Measurements from ENCODE around the gene OVAAL.
"Not testable (repeated sequence)": the region's sequence is repeated elsewhere in the genome, so short reads cannot be mapped to it uniquely, and the experiment has no call there.

Gene OVAAL

DNA sequence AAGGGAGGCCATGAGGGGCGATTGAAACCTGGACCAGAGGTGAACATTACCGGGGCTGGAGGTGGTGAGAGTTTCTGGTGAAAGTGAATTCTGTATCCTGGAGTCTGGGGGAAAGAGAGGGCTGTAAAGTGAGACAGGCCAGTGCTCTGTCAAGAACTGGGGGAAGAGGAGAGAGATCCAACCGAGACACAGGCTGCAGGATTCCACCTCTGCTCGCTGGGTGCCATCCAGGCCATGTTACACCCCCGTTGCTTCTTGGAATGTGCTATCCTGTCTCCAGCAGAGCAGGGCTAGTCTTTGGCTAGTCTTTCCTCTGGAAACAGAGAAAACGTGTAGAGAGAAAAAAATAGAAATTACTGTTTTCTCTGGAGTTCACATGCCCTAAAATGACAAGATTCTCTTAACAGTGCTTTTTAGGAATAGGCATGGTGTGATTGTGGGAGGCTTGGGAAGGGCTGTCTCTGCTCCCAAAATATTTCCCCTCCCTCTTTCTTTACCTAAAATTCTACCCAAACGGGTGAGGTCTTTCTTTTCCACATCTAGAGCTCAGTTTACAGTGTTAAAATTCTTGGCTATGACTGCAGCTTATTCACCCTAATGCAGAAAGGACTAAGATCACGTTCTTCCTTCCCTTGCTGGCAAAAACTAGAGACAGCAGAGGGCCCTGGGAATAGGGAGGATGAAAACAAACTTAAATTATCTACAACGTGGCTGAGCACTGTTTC is 16.5 kb upstream of the OVAAL start:
- no peak for DNase-seq

DNA sequence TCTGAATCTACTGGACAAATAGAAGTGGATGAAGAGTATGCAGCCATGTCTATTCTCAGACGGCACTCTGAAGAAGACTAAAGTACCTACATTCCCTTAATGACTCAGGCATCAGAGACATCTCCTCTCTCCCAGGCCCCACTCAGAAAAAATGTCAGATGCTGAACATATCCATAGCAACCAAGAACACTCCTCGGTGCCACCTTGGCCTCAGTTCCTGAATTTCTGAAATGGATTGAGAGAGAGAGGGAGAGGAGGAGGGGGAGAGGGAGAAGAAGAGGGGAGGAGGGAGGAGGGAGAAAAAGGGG is 16.0 kb upstream of the OVAAL start:
- no peak for DNase-seq

DNA sequence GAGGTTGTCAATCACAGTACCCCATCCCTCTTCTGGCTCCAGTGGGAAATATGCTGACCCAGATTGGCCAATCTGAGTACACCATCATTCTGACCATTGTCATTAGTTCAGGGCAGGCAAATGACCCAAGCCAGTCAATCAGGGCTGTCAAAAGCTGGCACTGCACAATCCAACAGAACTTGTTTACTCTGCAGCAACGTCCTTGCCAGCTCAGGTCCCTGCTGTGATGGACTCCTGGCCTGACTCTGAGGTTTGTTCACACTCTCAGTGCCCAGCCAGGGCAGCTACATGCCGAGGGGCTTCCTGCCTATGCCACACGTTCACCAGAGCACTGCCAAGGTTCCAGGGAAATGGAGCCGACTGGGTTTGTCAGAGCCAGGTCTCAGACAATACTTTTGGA is 14.7 kb upstream of the OVAAL start:
- DNase-seq: no peak

DNA sequence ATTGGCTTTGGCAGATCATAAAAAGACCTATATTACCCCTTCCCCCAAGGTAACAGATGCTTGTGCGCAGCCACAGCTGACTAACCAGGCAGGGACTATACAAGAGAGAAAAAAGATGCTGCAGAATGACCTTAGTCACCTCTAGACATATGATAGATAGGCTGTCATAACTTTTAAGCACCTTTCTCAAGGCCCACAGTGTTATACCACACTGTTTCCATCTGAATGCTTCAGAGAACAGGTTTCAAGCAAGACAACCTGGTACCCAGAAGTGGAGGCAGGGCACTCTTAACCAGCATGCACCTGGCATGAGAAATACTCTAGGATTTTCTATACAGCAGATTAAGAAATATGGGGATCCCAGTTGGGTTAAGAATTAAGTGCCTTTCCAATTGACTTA is 12.8 kb upstream of the OVAAL start:
- DNase-seq: no peak

DNA sequence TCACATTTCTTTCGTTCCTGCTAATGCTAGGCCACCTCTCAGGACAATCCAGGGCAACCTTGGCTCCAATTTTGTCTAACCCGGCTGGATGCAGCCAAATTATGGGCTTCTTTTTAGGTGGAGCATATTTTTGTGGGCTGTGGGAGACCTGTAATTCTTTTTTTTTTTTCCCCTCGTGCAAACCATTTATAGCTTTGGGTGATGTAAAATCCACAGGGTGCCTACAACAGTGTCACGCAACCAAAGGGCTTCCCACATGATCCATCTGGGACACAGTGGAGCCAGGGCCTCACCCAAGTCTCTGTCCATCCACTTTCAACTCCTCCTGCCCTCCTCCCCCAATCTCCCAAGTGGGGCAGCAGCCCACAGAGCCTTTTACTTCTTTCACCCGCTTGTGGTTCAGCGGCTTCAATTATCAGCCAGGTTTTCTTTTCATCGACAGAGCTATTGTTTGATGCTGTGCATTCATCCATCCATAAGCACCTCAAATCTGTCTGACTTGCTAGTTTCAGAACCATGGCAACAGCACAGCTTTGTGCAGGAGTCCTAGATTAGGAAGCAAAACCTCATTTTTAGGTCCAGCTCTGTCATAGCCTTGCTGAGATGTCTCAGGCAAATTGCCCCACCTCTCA is 10.0 kb upstream of the OVAAL start:
- DNase-seq: no peak

DNA sequence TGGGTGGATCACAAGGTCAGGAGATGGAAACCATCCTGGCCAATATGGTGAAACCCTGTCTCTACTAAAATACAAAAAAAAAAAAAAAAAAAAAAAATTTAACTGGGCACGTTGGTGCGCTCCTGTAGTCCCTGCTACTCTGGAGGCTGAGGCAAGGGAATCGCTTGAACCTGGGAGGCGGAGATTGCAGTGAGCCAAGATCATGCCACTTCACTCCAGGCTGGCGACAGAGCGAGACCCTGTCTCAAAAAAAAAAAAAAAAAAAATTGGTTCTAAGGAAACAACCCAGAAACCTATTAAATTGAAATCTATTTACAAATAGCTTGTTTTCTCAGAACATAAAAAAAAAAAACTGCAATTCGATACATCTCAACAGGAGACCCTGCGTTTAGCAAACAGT is 9.0 kb upstream of the OVAAL start:
- DNase-seq: not testable (repeated sequence)

DNA sequence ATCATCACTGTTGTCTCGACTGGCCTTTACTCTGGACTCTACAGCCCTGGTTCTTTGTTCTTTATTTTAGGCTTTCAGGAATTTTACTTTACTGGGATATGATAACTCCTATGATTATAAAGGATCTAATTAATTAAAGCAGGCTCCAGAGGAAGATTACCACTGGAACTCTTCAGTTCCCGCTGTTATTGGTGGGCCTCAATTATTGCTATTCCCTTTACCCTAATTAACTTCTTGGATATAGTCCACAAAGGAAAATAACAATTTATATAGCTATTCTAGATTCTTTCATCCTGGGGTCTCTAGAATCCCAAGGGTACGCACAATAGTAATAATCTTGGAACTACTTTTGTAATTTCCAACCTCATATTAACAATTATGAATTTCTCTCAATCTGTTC is 8.5 kb upstream of the OVAAL start:
- DNase-seq: no peak

DNA sequence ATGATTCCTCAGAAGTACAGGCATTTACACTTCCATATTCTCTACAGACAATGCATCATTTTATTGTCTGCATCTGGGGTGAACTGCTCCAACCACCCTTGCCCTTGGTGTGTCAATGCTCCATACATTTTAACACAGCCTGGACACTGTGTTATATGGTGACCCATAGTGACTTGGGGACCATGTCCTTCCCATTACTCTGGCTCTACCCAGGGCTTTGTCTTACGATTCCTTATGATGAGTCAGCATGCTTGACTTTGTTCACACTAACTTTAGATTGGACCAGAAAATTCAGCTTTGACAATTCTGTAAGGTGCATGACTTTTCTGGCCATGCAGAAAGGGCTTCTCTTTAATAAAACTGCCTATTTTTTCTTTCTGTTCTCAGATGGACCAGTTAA is 6.8 kb upstream of the OVAAL start:
- DNase-seq: no peak

DNA sequence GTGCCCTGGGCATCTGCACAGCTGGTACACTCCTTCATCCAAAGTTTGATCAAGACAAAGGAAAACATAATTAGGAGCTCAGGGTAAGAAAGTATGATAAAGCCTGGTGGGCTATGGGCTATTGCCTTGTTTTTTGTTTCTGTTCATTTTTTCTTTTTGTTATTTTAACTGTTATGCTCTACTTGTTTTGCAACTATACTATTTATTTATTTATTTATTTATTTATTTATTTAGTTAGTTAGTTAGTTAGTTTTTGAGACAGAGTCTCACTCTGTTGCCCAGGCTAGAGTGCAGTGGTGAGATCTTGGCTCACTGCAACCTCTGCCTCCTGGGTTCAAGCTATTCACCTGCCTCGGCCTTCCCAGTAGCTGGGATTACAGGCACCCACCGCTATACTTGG is 5.7 kb upstream of the OVAAL start:
- DNase-seq: not testable (repeated sequence)

DNA sequence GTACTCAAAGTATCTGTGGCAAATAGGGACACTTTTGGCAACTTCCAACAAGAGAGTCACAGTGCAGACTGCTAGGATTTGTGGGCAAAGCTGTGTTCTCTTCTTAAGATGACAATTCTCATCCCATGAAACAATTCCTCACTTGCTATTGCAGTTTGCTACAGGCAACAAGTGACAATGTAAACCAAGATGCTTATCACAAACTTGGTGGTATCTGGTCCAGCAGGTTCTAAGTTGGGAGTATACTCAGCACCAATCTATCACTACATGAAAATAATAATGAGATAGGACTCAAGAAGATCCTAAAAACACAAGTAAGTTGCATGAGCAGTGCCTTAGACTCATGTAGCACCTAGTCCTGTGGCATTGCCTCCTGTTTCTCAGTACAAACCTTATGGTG is 3.4 kb upstream of the OVAAL start:
- DNase-seq: no peak

DNA sequence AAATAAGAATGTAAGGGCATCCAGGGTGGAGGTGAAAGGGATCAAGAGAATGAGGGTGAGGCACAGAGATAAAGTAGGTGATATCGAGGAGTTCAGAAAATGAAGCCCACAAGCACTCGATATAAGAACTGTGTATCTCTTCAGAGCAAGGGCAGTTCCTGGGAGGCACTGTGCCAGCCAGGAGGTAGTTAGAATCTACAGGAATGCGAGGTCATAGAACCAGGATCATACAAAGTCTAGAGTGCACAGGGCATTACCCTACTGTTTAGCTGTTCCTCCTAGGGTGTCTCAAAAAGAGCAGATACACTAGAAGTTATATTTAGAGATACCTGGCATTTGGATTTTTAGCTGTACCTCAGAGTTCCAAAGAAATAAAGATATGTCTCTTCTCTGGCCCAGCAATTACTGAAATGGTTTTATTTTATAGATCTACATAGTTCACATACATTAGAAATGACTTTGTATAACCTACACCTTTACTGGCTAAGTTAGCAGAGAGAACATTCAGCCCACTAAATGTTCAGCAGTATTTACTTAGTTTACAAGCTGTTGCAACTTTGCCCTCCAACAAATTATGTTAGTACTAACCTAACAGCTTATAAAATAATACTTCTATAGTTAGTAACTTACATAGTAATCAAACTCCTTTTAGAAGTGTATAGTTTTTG is 1.6 kb downstream of the OVAAL start:
- no peak for DNase-seq

DNA sequence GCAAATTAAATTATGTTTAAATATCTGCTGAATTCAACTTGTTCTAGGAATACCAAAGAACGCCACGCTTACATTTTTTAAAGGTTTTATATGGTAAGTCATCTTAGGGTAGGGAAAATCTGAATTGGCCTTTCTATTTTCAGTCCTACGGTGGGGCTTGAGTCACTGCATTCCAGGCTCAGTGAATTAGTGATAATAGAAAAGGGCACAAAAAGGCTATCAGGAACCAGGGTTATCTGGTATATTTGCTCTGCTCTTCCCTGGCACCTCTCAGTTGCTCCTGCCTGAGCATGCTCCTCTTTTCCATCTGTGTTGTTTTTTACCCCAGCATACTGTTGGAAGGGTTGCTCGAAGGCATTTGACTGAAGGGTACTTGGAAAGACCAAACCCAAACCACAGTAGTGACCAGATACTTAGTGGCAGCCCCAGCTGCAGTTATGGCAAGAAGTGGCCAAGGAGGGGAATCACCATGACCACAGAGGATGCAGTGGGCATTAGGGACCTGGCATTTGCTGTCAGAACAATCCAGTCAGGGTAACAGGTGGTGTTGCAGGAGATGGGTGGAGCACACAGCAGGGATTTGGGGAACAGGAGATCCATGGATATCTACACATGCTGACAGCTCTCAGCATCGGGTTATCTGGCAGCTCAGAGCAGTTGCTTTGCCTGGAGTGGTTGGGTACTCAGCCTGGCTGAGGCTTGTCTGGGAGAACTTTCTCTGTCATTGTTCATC is 2.3 kb downstream of the OVAAL start:
- no peak for DNase-seq

DNA sequence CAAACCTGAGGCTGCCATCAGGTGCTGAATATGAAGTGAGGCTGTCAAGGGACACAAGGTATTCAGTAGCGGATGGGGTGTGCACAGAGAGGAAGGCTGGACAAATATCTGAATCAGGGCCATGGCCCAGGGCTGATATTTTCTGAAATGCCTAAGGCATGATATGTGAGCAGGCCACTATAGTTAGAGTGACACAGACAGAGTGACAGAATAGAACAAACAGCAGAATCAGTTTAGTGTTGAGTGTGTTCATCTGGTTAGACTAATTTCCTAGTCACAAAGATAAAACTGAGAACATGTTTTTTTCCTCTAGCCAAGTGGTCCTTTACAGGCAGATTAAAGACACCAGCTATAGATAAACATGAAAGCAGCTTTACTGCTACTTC is 3.9 kb downstream of the OVAAL start:
- no peak for DNase-seq

DNA sequence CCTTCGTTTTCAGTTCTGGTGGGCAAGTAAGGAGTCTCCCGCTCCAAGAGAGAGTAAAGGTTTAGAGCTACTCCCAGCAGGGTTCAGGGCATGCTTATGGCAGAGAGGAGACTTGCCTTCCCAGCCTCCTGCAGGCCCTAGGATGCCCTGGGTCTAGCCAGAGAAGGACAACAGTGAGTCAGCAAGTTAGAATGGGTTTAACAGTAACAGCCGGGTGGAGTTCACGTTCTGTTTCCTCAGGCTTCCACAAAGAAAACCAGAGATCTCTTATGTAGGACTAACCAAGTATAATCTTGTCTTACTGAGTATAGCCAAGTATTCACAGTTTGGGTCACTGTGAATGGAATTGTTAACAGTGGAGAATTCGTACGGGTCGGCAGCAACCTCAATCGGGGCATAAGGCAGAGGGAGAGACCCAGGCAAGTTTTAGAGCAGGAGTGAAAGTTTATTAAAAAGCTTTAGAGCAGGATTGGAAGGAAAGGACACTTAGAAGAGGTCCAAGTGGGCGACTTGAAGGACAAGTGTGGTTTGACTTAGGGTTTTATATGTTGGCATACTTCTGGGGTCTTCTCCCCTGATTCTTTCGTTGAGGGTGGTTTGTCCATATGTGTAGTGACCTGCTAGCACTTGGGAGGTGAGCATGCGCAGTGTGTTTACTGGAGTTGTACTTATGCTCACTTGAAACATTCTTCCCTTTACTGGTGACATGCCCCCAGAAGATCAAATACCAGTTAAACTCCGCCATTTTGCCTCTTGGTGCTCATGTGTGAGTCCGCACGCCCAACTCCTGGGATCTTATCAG is 4.5 kb downstream of the OVAAL start:
- DNase-seq: no peak

DNA sequence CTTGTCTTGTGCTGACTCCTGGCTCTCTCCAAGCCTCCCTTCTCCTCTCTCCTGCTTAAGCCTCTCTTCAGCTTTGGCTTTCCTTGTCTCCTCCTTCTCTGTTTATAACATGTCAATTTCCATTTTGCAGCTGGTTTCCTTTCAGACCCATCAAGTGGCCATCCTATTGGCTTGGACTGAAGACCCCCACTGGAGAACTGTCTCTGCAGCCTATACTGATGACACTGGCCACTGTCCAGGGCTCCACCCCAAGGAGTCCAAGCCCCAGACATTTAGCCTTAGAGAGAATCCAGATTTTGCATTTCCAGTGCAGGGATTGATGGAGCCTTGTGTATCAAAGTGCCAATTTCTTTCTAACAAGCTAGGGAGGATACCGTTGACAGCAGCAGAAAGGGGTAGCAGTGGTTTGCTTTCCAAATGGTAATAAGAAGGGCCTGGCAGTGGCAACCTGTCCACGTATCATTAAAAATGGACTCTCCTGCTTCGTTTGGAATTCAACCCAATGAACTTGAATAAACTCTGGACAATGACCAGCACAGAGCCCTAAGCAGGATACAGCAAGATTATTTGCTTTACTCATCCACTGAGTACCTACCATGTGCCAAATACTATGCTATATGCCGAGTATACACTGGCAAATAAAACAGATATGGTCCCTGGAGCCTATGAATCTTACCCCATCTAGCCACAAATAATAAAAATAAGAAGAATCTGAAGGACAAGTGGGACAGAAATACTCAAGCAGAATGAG is 6.5 kb downstream of the OVAAL start:
- no peak for DNase-seq

DNA sequence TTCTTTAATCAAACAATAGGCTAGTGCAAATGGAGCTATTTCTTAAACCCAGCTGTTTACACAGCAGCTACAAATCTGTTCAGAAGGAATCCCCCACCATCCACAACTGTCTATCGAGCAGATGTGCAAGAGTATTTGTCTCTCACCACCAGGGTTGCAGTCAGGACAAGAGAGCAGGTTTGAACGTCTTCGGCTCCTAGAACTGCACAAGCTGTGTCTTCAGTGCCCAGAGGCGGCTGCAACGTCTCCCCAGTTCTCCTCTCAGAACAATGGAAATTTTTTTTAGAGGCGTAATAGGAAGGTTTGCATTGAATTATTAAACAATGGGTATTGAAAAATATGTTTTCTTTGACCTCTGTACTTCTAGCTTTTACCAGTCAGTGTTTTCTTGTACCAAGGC is 7.3 kb downstream of the OVAAL start:
- no peak for DNase-seq

DNA sequence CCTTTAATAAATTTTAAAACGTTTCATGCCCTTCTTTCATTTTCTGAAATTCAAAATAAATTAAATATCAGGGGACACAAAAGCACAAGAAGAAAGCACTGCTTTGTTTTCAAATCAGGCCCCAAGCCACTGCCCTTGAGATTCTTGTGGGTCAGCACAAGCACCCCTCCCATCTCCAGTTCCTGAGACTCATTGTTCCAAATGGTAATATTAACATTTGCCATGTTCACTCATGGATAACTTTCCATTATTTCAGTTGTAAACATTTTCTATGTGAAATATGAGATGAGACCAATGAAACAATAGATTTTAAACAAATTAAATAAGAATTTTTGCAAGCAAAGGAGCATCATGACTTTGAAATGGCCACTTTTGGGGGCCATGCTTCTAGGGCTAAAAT is 7.7 kb downstream of the OVAAL start:
- DNase-seq: no peak

DNA sequence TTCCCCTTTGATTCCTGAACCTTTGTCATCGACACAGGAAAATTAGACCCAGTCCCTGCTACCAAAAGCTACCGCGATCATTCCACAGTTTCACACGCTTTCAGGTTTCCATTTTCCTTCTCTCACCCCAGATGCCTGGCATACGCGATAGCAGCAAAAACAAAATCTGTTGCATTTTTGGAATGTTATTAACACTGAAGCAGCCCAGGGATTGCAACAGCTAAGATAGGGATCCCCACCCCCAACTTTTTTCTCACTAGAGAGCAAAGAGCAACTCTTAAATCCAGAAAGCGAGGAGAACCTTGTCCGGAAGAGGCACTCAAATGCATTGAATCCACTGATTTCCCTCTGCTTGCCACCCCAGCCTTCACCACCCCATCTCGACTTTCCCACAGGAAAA is 8.9 kb downstream of the OVAAL start:
- no peak for DNase-seq

DNA sequence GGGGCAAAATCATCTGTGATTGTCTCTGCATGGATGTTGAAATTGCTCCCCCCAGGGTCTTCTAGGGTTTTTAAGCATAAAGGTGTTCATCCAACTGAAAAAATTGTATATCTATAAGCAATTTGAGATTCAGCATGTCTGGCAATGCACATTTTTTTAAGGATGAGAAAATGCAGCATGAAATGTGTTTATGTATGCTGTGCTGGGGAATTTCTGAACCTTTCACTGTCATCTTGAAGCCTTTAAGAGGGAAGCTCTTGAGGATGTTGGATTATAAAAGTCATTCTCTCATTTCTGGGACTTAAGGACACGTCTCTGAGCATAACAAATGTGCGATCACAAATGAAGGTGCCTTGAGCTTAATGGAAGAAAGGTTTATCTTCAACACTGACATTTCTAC is 9.4 kb downstream of the OVAAL start:
- no peak for DNase-seq

DNA sequence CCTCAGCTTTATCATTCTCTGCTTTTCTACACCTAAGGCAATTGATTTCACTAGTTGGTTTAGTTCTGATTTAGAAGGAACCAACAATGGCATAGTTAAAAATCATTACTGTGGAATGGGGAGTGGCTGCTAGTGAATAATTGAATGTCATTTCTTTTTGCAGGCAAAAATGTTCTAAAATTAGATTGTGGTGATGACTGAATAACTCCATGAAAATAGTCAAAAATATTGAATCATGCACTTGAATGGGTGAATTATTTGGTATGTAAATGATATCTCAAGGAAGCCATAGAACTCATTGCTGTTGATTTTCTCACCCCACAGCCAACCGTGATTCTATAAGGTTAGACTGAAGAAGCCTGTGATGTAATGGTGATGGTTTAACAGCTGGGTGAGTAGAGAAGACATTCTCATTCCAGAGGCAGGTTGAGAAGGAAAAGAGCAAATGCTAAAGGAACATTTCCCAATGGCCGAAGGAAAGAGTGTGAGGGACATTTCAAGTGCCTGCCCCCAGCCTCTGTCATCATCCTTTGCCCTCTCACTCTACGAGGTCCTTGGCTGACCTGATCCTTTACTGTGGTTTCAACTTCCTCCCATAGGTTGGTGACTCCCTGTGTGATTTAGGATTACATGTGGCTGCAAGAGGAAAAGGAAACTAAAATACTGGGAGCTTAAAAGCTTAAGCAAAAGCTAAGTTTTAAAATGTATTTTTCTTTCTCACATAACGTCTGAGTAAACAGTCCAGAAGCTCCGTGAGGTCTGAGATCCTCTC is 12.5 kb downstream of the OVAAL start:
- DNase-seq: no peak

DNA sequence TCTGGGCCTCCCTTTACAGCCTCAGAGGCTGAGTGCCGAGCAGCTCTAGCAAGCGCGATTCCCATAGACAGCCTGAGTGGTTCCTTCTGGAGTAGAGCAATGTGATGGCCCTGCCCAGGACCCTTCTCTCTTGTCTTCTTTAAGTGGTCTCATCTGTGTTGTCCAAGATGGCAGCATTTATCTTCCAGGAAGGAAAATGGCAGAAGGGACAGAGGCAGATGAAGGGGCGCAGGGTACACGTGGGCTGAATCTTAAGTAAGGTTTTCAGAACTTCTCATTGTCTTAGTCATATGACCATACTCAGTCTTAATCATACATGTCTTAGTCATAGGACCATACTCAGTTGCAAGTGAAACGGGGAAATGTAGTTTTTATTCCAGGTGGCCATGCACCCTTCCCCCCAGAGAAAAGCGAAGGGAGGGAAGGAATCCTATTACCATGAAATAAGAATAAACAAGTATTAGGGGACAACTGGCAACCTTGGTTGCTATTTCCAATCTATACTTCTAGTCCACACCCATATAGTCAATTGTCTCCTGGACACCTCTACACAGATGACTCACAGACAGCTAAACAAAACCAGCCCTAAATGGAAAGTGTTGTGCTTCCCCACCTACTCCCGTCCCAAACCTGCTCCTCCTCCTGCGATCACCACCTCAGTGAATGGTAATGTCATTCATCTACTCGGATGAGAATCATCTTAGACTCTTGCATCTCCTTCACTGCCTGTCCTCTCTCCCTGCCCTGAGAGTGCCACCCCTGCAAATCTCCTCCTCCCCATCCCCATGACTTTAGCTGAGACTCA is 13.3 kb downstream of the OVAAL start:
- DNase-seq: no peak

All from NCI-H1417 treated with DMSO at 0.1 percent for 48 hours (cell line).